Fibroblast of skin of back (primary cell): ENCODE measurements around the gene GATAD2B.
A peak's percentile ranks its signal among the peaks of the same experiment; 100 is the strongest.
"Not testable (repeated sequence)": the region's sequence is repeated elsewhere in the genome, so short reads cannot be mapped to it uniquely, and the experiment has no call there.

Source experiments
- DNase-seq: peaks from one replicate; pipeline ENCODE4 v3.0.0-alpha.2; 2013

GATAD2B gene

GRCh38 chr1:153775458-153776327, 147.1 kb downstream of the GATAD2B start:
- DNase-seq: peak; percentile 49

DNA sequence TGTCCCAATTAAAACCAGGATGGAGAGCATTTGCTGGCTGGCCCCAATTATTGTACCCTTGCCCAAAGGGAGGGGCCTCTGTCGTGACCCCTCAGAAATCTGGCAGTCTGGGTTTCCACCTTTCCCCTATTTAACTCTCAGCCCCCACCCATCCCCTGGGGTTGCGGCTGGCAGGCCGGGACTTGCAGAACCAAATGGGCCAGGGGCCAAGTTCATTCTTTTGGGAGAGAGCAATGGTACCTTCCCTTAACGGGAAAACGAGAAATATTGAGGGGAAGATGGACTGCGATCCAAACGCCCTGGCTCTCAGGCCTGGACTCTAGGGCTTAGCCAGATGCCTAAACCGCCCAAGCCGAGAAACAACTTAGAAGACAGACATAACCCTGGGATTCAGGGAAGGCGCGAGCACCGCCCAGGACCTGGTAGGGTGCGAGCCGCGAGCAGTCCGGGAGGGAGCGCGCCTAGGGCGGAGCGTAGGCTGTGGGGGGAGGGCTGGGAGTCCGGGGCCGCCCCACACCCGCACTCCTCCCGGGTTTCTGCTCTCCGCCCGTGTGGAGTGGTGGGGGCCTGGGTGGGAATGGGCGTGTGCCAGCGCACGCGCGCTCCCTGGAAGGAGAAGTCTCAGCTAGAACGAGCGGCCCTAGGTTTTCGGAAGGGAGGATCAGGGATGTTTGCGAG, 147.9 kb downstream of the GATAD2B start, which contains the start of gene SLC27A3:
TSS of gene SLC27A3 (plus strand) at position 628 of the 678 bp plus-strand sequence. CDS start 91 bp downstream, outside the sequence.
- peak; percentile 54 for DNase-seq

DNA sequence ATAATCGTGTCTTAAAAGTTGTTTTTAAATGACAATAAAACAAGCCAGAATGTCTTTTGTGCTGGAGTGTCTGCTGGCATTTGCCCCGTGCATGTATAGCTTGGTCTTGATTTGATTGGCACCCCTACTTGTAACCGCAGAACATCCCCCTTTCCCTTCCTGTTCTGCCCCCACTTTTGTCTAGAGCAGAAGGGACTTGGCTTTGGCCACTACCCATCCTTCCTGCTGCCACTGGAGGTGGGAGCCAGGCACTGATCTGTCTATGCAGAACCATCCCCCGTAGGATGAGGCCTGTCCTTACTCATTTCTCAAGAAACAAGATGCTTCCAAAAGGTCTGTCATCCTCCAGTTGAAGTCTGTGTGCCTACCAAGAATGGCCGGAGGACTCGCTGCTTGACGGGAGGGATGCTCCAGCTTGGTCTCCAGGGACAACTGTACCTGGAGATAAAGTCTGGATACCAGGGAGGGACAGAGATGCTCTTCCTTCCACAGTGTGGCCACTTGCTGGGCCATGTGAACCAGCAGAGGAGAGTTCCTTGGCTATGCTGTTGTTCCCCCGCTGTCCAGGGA, 148.7 kb downstream of the GATAD2B start:
- DNase-seq: no peak

DNA sequence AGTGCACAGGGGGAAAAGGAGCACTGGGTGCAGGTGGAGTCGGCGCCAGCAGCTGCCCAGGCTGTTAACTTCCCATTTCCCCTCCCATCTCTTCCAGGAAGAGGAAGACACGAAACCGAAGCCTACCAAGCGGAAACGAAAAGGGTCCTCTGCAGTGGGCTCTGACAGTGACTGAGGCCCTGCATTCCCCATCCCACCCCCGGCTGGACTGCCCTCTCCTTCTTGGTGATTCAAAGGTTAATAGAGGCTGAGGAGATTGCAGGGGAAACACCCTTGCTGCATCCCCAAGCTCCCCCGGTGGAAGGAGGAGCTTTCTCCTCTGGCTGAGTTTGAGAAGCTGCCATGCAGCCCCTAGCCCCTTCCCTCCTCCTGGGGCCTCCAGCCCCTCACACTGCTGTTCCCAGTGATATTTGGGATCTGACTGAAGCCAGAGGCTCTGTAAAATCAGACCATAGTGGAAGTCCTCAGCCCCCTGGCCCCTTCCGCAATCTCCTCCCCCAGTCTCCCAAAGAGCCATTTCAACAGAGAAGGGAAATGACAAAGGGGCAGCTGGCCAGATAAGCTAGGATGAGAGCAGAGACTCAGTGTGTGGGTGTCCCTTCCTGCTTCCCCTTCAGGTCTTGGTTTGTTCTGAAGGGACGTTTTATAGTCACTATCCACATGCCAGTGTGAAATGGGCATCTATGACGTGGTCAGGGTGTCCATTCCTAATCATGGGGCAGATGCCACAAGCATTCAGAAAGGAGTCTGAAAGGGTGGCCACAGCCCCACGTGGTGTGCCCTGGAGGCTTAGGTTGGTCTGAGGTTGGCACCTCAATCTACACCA, 149.5 kb downstream of the GATAD2B start:
- DNase-seq: no peak

DNA sequence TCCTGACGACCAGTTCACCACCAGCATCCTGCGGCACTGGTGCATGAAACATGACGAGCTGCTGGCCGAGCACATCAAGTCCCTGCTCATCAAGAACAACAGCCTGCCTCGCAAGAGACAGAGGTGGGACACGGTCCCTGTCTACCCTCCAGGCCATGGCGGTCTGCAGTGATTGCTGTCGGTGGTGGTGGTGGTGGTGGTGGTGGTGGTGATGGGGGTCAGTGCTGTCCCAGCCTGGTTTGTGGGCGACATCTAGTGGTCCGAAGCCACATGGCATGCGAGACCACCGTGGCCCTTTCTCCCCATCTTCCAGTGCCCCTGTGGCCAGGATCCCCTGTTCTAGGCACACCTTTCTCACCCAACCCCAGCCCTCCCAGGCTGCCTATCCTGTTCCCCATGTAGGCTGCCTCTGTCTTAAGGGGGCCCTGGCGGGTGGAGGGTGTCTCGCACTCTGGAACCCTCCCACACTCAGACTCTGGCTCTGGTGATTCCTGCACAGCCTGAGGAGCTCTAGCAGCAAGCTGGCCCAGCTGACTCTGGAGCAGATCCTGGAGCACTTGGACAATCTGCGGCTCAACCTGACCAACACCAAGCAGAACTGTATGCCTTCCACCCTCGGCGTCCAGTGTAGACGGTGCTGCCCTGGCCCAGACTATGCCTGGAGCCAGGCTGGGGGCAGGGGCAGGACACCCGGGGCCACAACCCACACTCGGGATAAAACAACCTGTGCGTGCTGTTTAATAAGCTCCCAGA, 150.8 kb downstream of the GATAD2B start:
- no peak for DNase-seq

GRCh38 chr1:153771261-153771660, 151.5 kb downstream of the GATAD2B start:
- no peak for DNase-seq

DNA sequence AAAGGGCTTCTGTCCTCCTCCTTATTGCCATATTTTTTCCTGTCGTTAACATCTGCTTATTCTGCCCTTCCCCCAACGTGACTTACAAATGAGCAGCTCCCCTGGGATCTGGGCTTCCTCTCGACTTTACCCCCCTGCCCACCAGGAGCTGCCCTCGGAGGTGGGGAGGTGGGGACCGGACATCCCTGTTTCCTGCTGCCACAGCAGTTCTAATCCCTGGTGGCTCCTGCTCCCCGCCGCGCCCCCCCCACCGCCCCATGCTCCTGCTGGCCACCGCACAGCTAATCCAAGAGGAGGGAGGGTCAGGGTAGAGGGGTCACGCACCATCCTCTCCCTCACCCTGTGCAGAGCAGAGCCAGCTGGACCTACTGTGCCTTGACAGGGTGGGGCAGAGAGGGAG, 152.0 kb downstream of the GATAD2B start:
- peak; percentile 15 for DNase-seq

DNA sequence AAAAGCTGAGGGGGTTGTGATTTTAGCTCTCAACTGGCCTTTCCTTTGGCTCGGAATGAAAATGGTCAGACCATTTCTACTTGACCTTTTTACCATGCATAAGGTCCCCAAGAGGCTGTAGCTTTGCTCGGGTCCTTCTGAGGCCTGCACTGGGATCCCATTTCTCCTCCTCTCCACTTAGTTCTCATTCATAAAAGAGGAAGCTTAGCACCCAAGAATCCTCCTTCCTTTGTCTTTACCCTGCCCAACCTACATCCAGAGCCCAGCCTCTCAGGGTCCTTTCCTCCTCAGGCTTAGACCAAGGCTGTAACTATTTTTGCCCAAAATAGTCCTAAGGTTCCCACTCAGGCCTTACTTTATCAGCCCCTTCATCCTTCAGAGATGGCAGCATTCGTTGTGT, 153.6 kb downstream of the GATAD2B start:
- DNase-seq: no peak

DNA sequence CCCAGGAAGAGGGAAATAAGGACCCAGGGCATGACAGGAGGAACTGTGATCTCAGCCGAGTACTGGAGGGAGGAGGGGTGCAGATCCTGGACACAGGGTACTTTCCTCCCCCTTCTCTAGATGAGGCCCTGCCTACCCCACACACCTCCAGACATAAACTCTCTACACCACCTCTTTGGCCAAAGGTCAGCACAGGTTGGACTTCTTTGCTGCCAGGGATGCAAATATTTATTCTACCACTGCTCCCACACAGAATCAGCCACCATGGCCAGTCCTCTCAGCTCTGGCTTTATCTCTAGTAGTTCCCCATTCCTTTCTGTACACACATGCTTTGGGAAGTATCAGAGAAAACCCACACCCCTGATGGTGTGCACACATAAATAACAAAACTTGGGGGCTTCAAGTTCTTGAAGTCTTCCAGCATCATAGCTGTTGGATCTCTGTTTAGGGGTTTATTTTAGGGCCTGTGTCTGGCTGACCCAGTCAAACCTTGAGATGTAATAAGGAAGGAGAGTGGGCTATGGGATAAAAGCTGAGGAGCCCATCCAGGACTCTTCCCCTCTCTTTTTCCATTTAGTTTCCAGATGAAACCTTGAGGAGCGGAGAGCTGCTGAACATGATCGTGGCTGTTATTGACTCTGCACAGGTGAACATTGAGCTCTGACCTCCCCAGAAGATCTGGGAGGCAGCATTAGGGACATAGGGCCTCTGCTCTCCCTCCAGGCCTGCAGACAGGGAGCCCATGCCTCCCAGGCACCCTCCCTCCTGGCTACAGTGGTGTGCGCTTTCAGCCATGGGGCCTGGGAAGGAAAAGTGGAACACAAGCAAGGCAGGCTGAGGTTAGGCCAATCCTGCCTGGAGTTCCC, 154.2 kb downstream of the GATAD2B start:
- no peak for DNase-seq

- DNase-seq: no peak
Observed at GRCh38 chr1:153767519-153767918, 155.3 kb downstream of the GATAD2B start.

DNA sequence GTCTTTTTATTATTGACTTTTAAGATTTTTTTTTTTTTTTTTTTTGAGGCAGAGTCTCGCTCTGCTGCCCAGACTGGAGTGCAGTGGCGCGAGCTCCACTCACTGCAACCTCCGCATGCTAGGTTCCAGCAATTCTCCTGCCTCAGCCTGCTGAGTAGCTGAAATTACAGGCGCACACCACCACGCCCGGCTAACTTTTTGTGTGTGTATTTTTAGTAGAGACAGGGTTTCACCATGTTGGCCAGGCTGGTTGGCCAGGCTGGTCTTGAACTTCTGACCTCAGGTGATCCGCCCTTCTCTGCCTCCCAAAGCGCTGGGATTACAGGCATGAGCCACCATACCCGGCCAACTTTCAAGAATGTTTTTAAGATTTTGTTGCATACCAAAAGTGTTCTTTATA, 156.1 kb downstream of the GATAD2B start:
- not testable (repeated sequence) for DNase-seq

GRCh38 chr1:153764310-153764709, 158.5 kb downstream of the GATAD2B start:
- DNase-seq: no peak

DNA sequence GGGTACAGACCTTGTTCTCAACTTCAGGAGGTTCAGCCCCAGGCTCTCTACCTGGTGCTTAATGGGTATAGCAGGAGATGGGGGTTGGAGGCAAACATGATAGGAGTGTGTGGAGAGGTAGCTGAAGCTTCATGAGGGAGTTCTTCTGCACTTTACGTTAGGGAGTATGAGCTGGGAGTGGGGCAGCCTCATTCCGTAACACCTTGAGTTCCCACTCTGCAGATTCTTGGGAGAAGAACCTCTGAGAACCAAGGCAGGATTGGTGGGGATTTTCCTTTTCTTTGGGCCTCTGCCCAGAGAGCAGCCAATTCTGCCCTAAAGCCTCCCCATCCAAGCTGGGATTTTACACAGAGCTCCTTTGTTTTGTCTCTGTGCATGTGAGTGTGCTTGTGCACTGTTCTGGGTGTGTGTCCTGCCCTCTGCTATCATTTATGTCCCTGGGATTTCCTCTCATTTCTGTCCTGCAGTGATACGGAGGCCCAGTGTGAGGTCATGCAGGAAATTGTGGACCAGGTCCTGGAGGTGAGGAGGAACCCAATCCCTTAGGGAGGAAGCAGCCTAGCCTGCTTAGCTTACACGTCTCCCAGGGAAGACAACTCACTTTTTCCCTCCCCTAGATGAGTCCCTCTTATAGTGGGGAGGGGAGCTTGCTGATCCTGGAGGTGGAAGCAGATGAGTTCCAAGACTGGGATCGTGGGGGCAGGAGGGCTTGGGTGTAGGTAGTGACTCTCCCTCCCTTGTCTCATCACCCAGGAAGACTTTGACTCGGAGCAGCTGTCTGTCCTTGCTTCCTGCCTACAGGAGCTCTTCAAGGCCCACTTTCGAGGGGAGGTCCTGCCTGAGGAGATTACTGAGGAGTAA, 159.2 kb downstream of the GATAD2B start:
- DNase-seq: no peak

DNA sequence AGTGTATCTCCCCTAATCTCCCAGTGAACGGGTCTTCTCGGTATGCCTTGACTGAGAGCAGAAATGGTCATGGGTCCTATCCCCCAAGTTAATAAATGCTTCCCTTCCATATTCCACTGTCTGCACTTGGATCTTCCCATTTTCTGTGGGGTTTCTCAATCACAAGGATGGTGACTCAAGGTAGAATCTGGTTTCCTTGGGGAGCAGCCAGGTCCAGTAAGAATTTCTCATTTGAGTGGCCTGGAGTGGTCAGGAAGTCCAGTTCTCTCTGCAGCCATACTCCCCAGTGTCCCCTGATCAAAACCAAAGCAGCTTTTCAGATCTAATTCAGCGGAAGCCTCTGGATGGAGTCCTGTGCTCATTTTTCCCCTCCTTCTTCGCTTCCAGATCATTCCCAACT, 162.3 kb downstream of the GATAD2B start:
- DNase-seq: no peak
